Heart right ventricle (tissue), 16 donors: ENCODE measurements around the gene SUGT1. TPM values are rescaled to one million over a fixed set of nuclear protein-coding genes. Genes with fewer than 3 reads are reported as not detected.

Experiments
- ATAC-seq, 8 donors: fragments of 200-7000 bp; cut with Tn5 transposase; one replicate each; pipeline ENCODE4 v1.9.1; 2020; ENCODE audit warnings: mild to moderate bottlenecking in 8 of 8, moderate library complexity in 8 of 8, moderate number of reproducible peaks in 1 of 8
- DNase-seq, 2 donors: peaks; one replicate each; pipeline ENCODE4 v3.0.0-alpha.2; 2020
- H3K27ac ChIP-seq, 10 donors: fragments of 200-600 bp; sonication (generic) in 2 of 10; one replicate each; pipeline versions ENCODE4 v1.5.0 to v1.8.0; 2020 to 2022; ENCODE audit warnings: mild to moderate bottlenecking in 3 of 10
- H3K27me3 ChIP-seq, 7 donors: fragments of 200-600 bp; one replicate each; pipeline ENCODE4 v1.8.0; 2021 to 2022; ENCODE audit warnings: mild to moderate bottlenecking in 2 of 7
- H3K36me3 ChIP-seq, 9 donors: fragments of 200-600 bp; sonication (generic) in 1 of 9; one replicate each; pipeline versions ENCODE4 v1.5.0 to v1.8.0; 2020 to 2022; ENCODE audit warnings: mild to moderate bottlenecking in 2 of 9
- H3K4me1 ChIP-seq, 9 donors: fragments of 200-600 bp; sonication (generic) in 1 of 9; one replicate each; pipeline versions ENCODE4 v1.5.0 to v1.8.0; 2020 to 2022; ENCODE audit warnings: mild to moderate bottlenecking in 4 of 9
- H3K4me3 ChIP-seq, 10 donors: fragments of 200-600 bp; sonication (generic) in 2 of 10; one replicate each; pipeline versions ENCODE4 v1.5.0 to v1.8.0; 2020 to 2022; ENCODE audit warnings: mild to moderate bottlenecking in 7 of 10, moderate library complexity in 2 of 10
- H3K9me3 ChIP-seq, 11 donors: fragments of 200-600 bp in 10 of 11; sonication (generic) in 2 of 11; one replicate each; pipeline versions ENCODE4 v1.5.0 to v1.8.0; 2013 to 2022; ENCODE audit warnings: mild to moderate bottlenecking in 2 of 11, control low read depth in 1 of 11, moderate library complexity in 1 of 11
- CTCF ChIP-seq, 9 donors: fragments of 200-600 bp; sonication (generic) in 2 of 9; IDR thresholded peaks; one replicate each; pipeline versions ENCODE4 v1.5.0 to v1.8.0; 2021 to 2022; ENCODE audit warnings: antibody characterized with exemption in 9 of 9, mild to moderate bottlenecking in 5 of 9, moderate library complexity in 1 of 9
- WGBS, 2 donors: extraction: QIAGEN DNeasy Blood & Tissue Kit; methylation state at CpG; one replicate each; pipeline ENCODE4 v1.1.7; 2013; ENCODE audit warnings: inconsistent platforms in 1 of 2; 5-methylcytosine and 5-hydroxymethylcytosine counted together
- intact Hi-C, 10 donors: fragments of 100-400 bp; cut with DNase I; formaldehyde crosslinking; loops; one replicate each; pipeline versions ENCODE4 v1.11.1 to v1.14.2; 2022
- polyA plus RNA-seq, 2 donors: library from polyadenylated mRNA; stranded (reverse); fragments of 200-250 nt; gene quantifications; one replicate each; pipeline ENCODE4 v1.2.3, GENCODE V29; 2013
- total RNA-seq, 10 donors: library from RNA; stranded (reverse); fragmentation: NEBNext Ultra II Directional in 3 of 10; extraction: Animal tissue kit (Norgen Biotek cat#: 25700) in 3 of 10; gene quantifications; one replicate each; pipeline versions ENCODE4 v1.2.1 to v1.2.4, GENCODE V29; 2021 to 2023
- donor health status: Arrhythmogenic right ventricular cardiomyopathy.
- donor health status: ischemic (EF 13 %, LVEDD 7.1; RV severe dilation, severe dysfunction).
- donor health status: healthy with polysubstance abuse.
- donor health status: DM: no; HTN: yes; CAD: no.
- donor health status: DM: no; HTN: no; CAD: no.
- donor health status: ischemic (EF 25% LVEDD 6.9; RV normal size, moderate dysfunction).
- donor health status: ischemic (EF 25% LVEDD 5.7; RV mildly dilated, moderate dysfunction).
- donor health status: healthy.
- donor health status: DM: yes; HTN: yes; CAD: no.
- donor health status: Ischemic cardiomyopathy.
- donor health status: ischemic (EF 35%, LVEDD 5.7; RV mildly dilated, moderate dysfunction).
- donor health status: nonischemic (EF 11% LVEDD 7.7; RV severe dilation, severe dysfunction).
- donor health status: DM: yes; HTN: yes; CAD: no.
- donor health status: PGD.
- donor health status: ischemic (EF 29% LVEDD 5.4; RV normal size, mild dysfunction).
- donor health status: nonischemic (EF 23%, LVEDD 6.1; RV moderate dilation, normal function).

The SUGT1 gene
- total and polyA plus RNA-seq, 12 donors: 44.3 to 61.7 (median 54.2) TPM

GRCh38 chr13:52749419-52749818 is 96.8 kb downstream of the SUGT1 start:
- H3K4me1 ChIP-seq: no peaks in the 10 kb centered on the region
- DNase-seq: no peak
- intact Hi-C loops: no loop called here
- ATAC-seq: no peak
- no peaks in the 10 kb centered on the region for H3K9me3 ChIP-seq
- H3K27me3 ChIP-seq: peaks cover 0 to 35% (median 10%) of the 10 kb centered on the region in 7 donors
- no peak overlapping the region for H3K4me3 ChIP-seq
- TF ChIP-seq CTCF (IDR thresholded peaks at IDR 0.05): no peak
- WGBS, 2 donors: 34 to 44% methylated on average over 5 of the region's 5 CpGs
- no peak overlapping the region for H3K27ac ChIP-seq
- H3K36me3 ChIP-seq: no peaks in the 10 kb centered on the region

Other genes with a start within 250 kb of the SUGT1 start
- 1 to 10 TPM; 3.8 to 9.3 (median 6.8) TPM for gene THSD1, start 246.7 kb upstream of the SUGT1 start, total RNA-seq
- 1 to 10 TPM; 5.2 to 6.4 TPM for gene THSD1, start 246.7 kb upstream of the SUGT1 start, polyA plus RNA-seq
- 10 to 100 TPM; 25.3 to 36.5 (median 32.7) TPM for gene VPS36, start 202.2 kb upstream of the SUGT1 start, total RNA-seq
- 10 to 100 TPM; 14.4 to 19.7 TPM for gene VPS36, start 202.2 kb upstream of the SUGT1 start, polyA plus RNA-seq
- gene CKAP2, start 197.4 kb upstream of the SUGT1 start, total RNA-seq: 10 to 100 TPM in 5 of 10 donors, 1 to 10 TPM in 5; 3.8 to 15.7 (median 9.8) TPM
- 1 to 10 TPM; 1.4 to 1.8 TPM for gene CKAP2, start 197.4 kb upstream of the SUGT1 start, polyA plus RNA-seq
- gene HNRNPA1L2, start 10.4 kb upstream of the SUGT1 start, total RNA-seq: 1 to 10 TPM; 1.7 to 4.7 (median 3.4) TPM
- gene HNRNPA1L2, start 10.4 kb upstream of the SUGT1 start, polyA plus RNA-seq: 1 to 10 TPM; 4.7 to 9.1 TPM
- gene CNMD, start 87.0 kb downstream of the SUGT1 start, total RNA-seq: not detected
- gene CNMD, start 87.0 kb downstream of the SUGT1 start, polyA plus RNA-seq: not detected
- gene PCDH8, start 195.8 kb downstream of the SUGT1 start, total RNA-seq: not detected
- not detected for gene PCDH8, start 195.8 kb downstream of the SUGT1 start, polyA plus RNA-seq